Retinal pigment epithelial cell (primary cell): Measurements from ENCODE around the gene GUCY2C.

Experiments
- DNase-seq: peaks from one replicate; pipeline ENCODE4 v3.0.0-alpha.2; 2010; ENCODE audit warnings: low read depth
- H3K4me3 ChIP-seq: 2 replicates; pipeline ENCODE4 v1.5.1; 2011; ENCODE audit warnings: mild to moderate bottlenecking, low read length, control low read depth, moderate library complexity
- CTCF ChIP-seq: conservative IDR thresholded peaks from 2 replicates; pipeline ENCODE4 v1.5.1; 2011; ENCODE audit warnings: low read depth, low read length, control low read depth, inconsistent platforms

Gene GUCY2C

GRCh38 chr12:14698555-14698954 is 2.2 kb upstream of the GUCY2C start:
- no peak for DNase-seq
- no peak for TF ChIP-seq CTCF

GRCh38 chr12:14695715-14696141 is 671 bp downstream of the GUCY2C start:
- TF ChIP-seq CTCF: no peak
- DNase-seq: no peak
- H3K4me3 ChIP-seq: no peak overlapping the region

More at GRCh38 chr12:14698555-14698954, 2.2 kb upstream of the GUCY2C start:
- H3K4me3 ChIP-seq: no peak overlapping the region

- H3K4me3 ChIP-seq: no peak overlapping the region
- DNase-seq: no peak
- TF ChIP-seq CTCF: no peak
Measured at GRCh38 chr12:14694970-14695369, 1.4 kb downstream of the GUCY2C start.

GRCh38 chr12:14694145-14694714 is 2.2 kb downstream of the GUCY2C start:
- no peak overlapping the region for H3K4me3 ChIP-seq
- DNase-seq: no peak
- TF ChIP-seq CTCF: no peak

GRCh38 chr12:14693116-14693515 is 3.3 kb downstream of the GUCY2C start:
- DNase-seq: no peak

GRCh38 chr12:14691560-14691959 is 4.8 kb downstream of the GUCY2C start:
- no peak overlapping the region for H3K4me3 ChIP-seq
- no peak for DNase-seq
- no peak for TF ChIP-seq CTCF

More at GRCh38 chr12:14693116-14693515, 3.3 kb downstream of the GUCY2C start:
- TF ChIP-seq CTCF: no peak
- no peak overlapping the region for H3K4me3 ChIP-seq

- TF ChIP-seq CTCF: no peak
- no peak for DNase-seq
- H3K4me3 ChIP-seq: no peak overlapping the region
Measured at GRCh38 chr12:14689996-14690395, 6.4 kb downstream of the GUCY2C start.
